HUES48 (cell line): ENCODE data around the gene RIC3.

Experiments
- H3K27ac ChIP-seq: one replicate; pipeline ENCODE4 v1.7.0; 2013; ENCODE audit warnings: low read depth, low read length, inconsistent platforms
- H3K27me3 ChIP-seq: 2 replicates; pipeline ENCODE4 v1.6.1; 2013; ENCODE audit warnings: mild to moderate bottlenecking, low read length; ENCODE audit not compliant: control insufficient read depth, insufficient read depth
- H3K36me3 ChIP-seq: 2 replicates; pipeline ENCODE4 v1.6.1; 2013; ENCODE audit warnings: low read length; ENCODE audit not compliant: control insufficient read depth, insufficient read depth
- H3K4me1 ChIP-seq: 2 replicates; pipeline ENCODE4 v1.6.1; 2013; ENCODE audit warnings: mild to moderate bottlenecking, low read length; ENCODE audit not compliant: control insufficient read depth, insufficient read depth
- H3K4me3 ChIP-seq: 2 replicates; pipeline ENCODE4 v1.5.1; 2013; ENCODE audit warnings: mild to moderate bottlenecking, low read depth, low read length
- H3K9ac ChIP-seq: 2 replicates; pipeline ENCODE4 v1.6.1; 2013; ENCODE audit warnings: mild to moderate bottlenecking, low read depth, low read length, moderate library complexity
- H3K9me3 ChIP-seq: 2 replicates; pipeline ENCODE4 v1.6.1; 2013; ENCODE audit warnings: low read length; ENCODE audit not compliant: control insufficient read depth, insufficient read depth

The RIC3 gene

DNA sequence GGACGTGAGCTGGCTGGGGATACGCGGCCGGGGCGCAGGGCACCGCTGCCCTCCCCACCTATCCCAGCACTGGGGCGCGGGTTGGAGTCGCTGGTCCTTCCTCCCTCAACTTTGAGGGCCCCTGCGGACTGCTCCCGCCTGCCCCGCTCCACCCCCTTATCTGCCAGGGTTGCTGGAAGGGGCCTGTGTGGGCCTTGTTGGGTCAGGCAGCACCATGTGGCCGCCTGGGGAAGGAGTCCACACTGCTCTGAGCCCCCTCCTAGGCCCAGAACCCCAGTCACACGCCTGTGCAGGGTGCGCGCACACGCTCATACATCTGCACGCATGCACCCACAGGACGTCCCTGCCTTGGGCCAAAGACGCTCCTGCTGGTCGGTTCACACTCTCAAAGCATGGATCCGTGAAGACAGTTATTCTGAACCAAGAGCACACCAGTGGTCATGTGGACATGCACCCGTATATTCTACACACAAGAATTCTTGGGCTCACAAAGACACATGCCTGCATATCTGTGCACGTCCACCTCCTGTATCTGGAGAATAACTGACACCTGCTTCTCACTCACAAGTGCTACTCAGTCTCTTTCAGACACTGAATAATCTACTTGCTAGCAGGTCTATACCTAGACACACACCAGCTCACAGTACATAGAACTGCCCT, 87.1 kb downstream of the RIC3 start:
- Histone ChIP-seq H3K27me3 (peaks cover 33% of the 10 kb centered on the region), H3K9ac (no peak overlapping the region), H3K27ac (no peak overlapping the region), H3K4me3 (peak overlapping the region; percentile 71), H3K36me3 (no peaks in the 10 kb centered on the region), H3K4me1 (peaks cover 35% of the 10 kb centered on the region), H3K9me3 (no peaks in the 10 kb centered on the region)

DNA sequence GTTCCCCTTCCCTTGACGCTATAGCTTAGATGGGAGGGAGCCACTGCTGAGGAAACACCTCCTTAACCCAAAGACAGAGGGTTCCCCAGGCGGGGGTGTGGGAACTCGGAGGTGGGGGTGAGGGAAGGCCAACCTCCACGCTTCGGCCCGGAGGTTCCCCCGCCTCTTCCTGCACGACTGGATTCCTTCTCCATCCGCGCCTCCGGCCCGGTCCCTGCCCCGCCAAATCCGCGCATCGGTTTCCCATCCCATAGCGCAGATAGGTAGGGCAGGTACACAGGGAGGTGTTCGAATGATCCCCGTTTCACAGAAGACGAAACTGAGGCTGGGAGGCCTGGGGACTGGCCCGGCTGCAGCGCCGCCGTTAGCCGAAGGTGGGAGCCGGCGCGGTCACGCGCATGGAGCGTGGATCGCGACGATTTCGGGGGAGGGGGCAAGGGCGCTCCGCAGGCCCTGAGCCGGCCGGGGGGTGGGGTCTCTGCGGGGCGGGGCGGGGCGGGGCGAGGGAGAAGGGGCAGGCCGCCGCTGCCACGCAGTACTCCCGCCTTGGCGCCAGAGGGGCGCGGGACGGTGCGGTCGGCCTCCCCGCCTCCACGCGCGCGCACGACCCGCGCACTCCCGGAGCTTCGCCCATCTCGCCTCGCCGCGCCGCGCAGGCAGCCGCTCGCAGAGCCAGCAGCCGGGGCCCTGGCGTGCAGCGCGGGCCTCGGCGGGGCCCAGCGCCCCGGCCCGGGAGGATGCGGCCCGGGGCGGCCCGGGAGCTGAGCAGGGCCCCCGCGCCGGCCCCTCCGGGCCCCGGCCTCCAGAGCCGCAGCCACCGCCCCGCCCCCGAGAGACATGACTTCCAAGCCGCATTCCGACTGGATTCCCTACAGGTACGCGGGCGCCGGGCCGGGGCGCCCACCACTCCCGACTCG, 87.9 kb downstream of the RIC3 start, which contains the start of gene TUB:
TSS of gene TUB (plus strand) at position 538 of the 917 bp plus-strand sequence. CDS start at position 838, 300 bp downstream.
- Histone ChIP-seq H3K4me3 (peak within 1 kb of the TSS; percentile 71), H3K27ac (no peak within 1 kb of the TSS), H3K4me1 (peaks cover 29% of the 10 kb centered on the region), H3K9ac (no peak within 1 kb of the TSS), H3K9me3 (no peaks in the 10 kb centered on the region), H3K27me3 (peaks cover 33% of the 10 kb centered on the region), H3K36me3 (no peaks in the 10 kb centered on the region)

DNA sequence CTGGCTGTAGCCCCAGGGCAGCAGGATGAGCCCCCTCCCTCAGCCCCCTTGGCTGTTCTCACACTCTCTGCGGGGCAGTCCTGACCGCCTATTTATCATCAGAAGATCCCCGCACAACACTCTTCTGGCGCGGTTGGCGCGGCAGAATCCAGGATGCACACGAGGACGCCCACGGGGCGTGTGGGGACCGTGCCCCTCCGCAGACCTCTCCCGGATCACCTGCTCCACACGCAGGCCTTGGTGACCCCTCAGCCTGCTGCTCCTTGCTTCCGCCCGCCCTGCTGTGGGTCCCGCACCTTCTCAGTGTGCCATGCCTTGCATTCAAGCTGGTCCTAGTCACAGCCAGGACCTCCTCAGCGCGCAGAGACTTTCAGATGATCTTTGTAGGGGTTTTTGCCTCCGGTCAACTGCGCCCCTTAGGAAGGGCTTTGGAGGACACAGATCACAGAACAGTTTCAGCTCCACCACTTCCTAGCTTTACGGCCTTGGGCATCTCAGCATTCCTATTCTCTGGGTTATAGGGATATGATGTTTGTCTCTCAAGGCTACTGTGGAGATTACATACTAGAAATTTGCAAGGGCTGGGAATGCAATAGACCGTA, 88.7 kb downstream of the RIC3 start:
- H3K4me1 ChIP-seq, result peaks cover 23% of the 10 kb centered on the region
- H3K36me3 ChIP-seq, result no peaks in the 10 kb centered on the region
- no peak overlapping the region for H3K27ac ChIP-seq
- H3K4me3 ChIP-seq, result peak overlapping the region; percentile 71
- H3K27me3 ChIP-seq, result peaks cover 35% of the 10 kb centered on the region
- H3K9me3 ChIP-seq, result no peaks in the 10 kb centered on the region
- no peak overlapping the region for H3K9ac ChIP-seq

DNA sequence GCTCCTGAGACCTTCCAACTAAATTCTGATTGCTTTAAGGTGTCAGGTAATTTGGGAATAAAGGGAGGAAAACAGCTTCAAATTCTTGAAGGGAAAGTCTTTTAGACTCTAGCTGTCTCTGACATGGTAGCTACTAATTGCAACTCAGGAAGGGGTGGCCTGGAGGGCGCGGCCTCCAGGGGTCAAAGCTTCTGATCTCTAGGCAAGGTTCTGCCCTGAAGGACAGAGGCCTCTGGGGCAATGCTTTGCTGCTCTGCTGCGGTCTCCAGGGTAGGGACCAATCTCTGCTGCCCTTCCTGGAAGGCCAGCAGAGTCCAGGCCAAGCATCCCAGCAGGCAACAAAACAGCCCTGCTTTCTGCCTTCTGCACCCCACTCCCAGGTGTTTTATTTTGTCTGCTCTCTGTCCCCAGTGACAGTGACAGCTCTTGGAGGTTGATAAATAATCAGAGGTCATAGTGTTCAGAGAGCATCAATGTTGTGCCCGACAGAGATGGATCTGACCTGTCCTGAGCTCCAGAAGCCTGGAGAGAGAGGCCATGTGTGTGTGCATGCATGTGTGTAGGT, 89.6 kb downstream of the RIC3 start:
- Histone ChIP-seq H3K36me3 (no peaks in the 10 kb centered on the region), H3K4me3 (no peak overlapping the region), H3K27me3 (peaks cover 35% of the 10 kb centered on the region), H3K4me1 (peaks cover 13% of the 10 kb centered on the region), H3K9ac (no peak overlapping the region), H3K27ac (no peak overlapping the region), H3K9me3 (no peaks in the 10 kb centered on the region)

DNA sequence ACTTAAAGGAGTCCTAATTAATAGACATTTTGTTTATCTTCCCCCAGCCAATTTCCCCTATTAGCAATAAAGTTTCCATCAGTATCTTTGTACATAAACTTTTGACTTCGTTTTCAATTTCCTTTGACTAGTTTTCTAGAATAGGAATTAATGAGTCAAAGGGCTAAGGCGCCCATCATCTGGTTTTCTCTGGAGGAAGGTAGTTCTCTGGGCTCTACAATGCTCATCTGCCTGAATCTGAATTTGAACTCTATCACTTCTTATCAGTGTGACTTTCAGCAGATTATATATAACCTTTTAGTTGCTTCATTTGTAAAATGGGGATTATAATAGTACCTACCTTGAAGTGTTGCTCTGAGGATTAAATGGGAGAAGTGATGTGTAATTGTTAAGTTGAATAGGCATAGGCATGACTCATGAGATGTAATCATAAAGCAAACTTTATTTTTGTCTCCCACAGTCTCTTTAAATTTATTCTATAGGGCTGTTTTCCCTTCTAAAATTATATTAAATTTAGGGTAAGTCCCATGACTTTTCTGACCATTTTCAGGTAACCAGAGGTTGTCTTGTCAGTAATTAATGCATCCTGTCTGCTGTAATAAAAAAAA, 93.6 kb downstream of the RIC3 start:
- H3K27me3 ChIP-seq, result peaks cover 20% of the 10 kb centered on the region
- no peaks in the 10 kb centered on the region for H3K9me3 ChIP-seq
- no peak overlapping the region for H3K4me3 ChIP-seq
- H3K9ac ChIP-seq, result no peak overlapping the region
- H3K27ac ChIP-seq, result no peak overlapping the region
- H3K4me1 ChIP-seq, result peaks cover 25% of the 10 kb centered on the region
- H3K36me3 ChIP-seq, result no peaks in the 10 kb centered on the region

DNA sequence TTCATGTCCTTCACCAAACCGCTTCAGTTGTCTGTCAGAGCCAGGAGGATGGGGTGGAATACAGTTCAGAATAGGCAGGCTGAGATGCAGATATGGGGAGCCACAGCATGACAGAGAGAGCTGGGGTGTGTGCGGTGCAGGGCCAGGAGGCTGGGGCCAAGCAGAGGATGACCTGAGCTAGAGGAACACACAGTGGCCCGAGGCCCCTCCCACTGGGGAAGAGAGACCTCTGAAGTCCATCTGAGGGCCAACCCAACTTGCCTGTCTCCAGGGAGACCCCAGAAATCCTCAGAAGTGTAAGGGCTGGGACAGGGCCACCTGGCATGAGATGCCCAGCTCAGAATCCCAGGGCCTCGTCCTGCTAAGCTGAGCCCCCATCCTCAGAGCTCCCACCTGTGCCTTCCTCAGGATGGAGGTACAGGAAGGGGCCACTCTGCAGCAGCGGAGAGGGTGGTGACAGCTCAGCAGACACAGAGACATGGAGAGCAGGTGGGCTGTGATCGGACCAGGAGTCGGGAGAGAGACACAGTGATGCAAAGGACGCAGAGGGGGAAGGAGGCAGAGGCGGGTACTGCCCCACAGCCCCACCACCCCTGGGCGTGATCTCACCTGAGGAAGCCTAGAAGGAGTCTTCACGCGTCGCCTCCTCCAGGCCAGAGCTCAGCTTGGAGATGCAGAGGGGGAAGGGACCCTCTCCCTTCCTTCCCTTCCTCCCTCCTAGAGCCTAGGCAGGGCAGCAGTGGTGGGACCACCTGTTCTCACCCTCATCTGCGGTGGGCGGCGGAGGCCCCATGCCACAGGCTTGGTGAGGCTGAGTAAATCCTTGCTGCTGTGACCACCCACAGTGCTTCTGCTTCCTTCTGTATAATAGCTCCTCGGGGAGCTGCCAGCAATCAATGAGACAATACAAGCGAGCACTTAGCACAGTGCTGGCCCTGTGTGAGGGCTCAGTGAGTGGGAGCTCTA, 96.9 kb downstream of the RIC3 start:
- Histone ChIP-seq H3K27me3 (peaks cover 2% of the 10 kb centered on the region; the same call in 1 of the 2 replicates), H3K4me1 (peaks cover 25% of the 10 kb centered on the region), H3K36me3 (no peaks in the 10 kb centered on the region), H3K9me3 (no peaks in the 10 kb centered on the region), H3K4me3 (no peak overlapping the region), H3K27ac (no peak overlapping the region), H3K9ac (no peak overlapping the region)

DNA sequence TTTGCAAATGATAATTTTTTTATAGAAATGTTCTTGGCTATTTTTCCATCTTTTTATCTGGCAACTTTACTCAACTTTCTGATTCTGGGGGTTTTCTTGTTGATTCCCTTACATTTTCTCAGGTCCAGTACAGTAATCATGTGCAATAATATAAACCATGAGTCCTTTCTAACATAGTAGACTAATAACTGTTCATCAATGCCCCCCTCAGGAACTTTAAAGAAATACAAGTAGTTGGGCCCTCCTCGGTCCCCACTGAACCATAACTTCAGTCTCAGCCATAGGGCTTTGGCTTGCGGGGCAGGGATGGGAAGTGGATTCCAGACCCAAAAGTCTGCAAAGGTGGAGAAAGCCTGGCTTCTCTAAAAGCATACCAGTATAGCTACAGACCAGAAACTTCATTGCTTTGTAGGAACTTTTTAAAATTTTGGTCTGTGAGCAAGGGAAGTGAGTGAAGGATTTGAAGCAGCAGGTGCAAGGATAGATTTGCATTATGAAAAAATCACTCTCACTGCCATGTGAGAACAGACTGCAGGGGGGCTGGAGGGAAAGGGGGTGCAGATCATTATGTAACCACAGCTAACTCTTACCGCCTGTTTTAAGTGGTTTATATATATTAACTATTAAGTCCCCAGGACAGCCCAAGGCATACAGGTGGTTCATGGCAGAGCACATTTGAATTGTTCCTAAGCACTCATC, 98.3 kb downstream of the RIC3 start:
- Histone ChIP-seq H3K4me1 (peaks cover 25% of the 10 kb centered on the region), H3K36me3 (no peaks in the 10 kb centered on the region), H3K4me3 (no peak overlapping the region), H3K27me3 (peaks cover under 1% of the 10 kb centered on the region; the same call in 1 of the 2 replicates), H3K9me3 (no peaks in the 10 kb centered on the region), H3K9ac (no peak overlapping the region), H3K27ac (no peak overlapping the region)

DNA sequence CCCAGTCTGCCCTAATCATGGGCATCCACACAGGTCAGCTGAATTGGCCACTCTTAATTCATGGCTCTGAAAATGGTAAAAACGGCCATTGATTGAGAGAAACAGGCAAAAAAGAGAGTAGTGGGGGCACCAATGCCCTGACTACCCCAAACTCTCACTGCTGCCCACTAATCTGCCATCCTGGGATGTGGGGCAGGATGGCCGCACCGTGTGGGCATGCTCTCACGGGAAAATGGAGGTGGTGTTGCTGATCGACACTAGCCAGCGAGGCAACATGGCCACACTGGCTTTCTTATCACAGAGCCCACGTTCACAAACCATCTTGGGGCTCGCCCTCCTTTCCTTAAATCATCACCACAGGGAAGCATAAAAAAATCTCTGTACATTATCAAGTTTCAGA, 99.1 kb downstream of the RIC3 start:
- no peaks in the 10 kb centered on the region for H3K36me3 ChIP-seq
- no peak overlapping the region for H3K4me3 ChIP-seq
- H3K4me1 ChIP-seq, result peaks cover 25% of the 10 kb centered on the region
- H3K27ac ChIP-seq, result no peak overlapping the region
- no peaks in the 10 kb centered on the region; the same call in 1 of the 2 replicates for H3K27me3 ChIP-seq
- no peak overlapping the region for H3K9ac ChIP-seq
- H3K9me3 ChIP-seq, result no peaks in the 10 kb centered on the region

DNA sequence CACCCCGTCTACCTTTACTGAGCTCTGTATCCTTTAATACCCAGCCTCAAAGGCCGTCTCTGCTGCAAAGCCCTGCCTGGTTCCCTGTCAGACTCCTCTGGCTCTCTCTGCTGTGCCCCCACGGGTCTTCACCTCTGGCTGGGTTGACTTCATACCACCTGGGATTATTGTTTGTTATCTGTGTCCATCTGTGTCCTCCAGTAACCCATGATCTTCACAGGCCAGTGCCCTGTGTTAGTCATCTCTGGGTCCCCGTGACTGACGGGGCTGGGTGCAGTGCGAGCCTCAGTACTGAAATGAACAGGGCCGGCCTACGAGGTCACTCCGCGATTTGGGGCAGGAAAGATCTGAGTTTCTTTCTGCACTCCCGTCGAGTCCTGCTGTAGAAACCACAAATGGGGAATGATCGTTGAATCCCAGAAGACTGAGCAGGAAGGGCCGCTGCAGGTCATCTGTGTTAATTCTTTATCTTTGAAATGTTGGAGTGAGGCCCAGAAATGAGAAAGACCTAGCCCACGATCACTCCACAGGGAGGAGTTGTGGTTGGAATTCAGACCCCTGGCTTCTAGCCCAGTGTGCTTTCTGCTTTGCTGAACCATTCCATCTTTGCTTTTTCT, 100.1 kb downstream of the RIC3 start:
- Histone ChIP-seq H3K9ac (no peak overlapping the region), H3K9me3 (no peaks in the 10 kb centered on the region), H3K27ac (no peak overlapping the region), H3K4me1 (peaks cover 23% of the 10 kb centered on the region), H3K4me3 (no peak overlapping the region), H3K27me3 (no peaks in the 10 kb centered on the region; the same call in 1 of the 2 replicates), H3K36me3 (no peaks in the 10 kb centered on the region)
